ENCODE data around the gene AGAP1. TPM values are rescaled to one million over a fixed set of nuclear protein-coding genes. Genes with fewer than 3 reads are reported as not detected.

The AGAP1 gene
- total RNA-seq, 4 donors from 2014 or later, result 33.7 to 39.9 (median 35.6) TPM

DNA sequence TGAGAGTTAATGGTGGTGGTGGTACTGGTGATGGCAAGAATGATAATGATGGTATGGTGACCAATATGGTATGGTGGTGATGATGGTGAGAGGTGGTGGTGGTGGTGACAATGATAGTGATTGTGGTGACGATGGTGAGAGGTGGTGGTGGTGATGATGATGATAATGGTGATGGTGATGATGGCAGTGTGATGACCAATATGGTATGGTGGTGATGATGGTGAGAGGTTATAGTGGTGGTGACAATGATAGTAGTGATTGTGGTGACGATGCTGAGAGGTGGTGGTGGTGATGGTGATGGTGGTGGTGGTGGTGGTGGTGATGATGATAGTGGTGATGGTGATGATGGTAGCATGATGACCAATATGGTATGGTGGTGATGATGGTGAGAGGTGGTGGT lies 505.2 kb downstream of the AGAP1 start:
- Histone ChIP-seq H3K36me3 (peaks cover 0 to 23% (median 0%) of the 10 kb centered on the region in 3 donors), H3K27me3 (no peaks in the 10 kb centered on the region), H3K9me3 (no peaks in the 10 kb centered on the region), H3K4me1 (no peaks in the 10 kb centered on the region), H3K27ac (no peak overlapping the region), H3K4me3 (no peak overlapping the region)
- no peak for TF ChIP-seq EP300 (IDR thresholded peaks at IDR 0.05)
- DNase-seq (ENCODE audit: low spot score in 2 of 2), result no peak
- WGBS, 2 donors, result 93 to 97% methylated on average over 2 of the region's 2 CpGs

DNA sequence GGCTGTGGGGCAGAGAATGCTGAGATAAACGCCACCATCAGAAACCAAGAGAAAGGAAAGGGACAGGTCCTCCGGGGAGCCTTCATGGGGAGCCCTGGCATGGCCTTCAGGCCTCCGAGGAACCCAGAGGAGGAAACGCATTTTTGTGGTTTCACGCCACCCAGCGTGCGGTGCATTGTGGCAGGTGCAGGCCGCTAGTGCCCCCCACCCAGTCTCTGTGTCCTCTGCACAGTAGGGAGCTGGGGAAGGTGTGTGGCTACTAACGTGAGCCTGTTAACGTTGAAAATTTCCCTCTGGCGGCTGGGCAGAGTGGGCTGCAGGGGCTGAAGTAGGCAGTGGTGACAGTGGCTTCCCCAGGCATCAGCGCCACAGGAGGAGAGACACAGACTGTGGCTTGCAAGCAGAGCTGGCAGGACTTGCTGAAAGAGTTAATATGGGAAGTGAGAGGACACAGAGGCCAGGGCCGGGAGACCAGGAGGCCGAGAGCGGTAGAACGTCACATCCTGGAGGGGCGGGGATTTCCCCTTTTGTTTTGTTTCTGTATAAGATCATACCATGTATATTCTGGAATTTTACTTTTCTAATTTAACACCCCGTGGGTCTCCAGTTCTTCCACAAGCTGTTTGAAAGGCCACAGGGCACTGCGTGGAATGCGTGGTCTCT lies 507.5 kb downstream of the AGAP1 start:
- H3K27me3 ChIP-seq, result no peaks in the 10 kb centered on the region
- H3K36me3 ChIP-seq, result peaks cover 0 to 22% (median 0%) of the 10 kb centered on the region in 3 donors
- no peaks in the 10 kb centered on the region for H3K9me3 ChIP-seq
- 79 to 84% methylated on average over 20 of the region's 20 CpGs for WGBS, 2 donors
- TF ChIP-seq EP300 (IDR thresholded peaks at IDR 0.05) (no peak), POLR2A (IDR thresholded peaks at IDR 0.05) (no peak)
- TF ChIP-seq, protein P1, sequence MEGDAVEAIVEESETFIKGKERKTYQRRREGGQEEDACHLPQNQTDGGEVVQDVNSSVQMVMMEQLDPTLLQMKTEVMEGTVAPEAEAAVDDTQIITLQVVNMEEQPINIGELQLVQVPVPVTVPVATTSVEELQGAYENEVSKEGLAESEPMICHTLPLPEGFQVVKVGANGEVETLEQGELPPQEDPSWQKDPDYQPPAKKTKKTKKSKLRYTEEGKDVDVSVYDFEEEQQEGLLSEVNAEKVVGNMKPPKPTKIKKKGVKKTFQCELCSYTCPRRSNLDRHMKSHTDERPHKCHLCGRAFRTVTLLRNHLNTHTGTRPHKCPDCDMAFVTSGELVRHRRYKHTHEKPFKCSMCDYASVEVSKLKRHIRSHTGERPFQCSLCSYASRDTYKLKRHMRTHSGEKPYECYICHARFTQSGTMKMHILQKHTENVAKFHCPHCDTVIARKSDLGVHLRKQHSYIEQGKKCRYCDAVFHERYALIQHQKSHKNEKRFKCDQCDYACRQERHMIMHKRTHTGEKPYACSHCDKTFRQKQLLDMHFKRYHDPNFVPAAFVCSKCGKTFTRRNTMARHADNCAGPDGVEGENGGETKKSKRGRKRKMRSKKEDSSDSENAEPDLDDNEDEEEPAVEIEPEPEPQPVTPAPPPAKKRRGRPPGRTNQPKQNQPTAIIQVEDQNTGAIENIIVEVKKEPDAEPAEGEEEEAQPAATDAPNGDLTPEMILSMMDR (IDR thresholded peaks at IDR 0.05), result no peak
- H3K27ac ChIP-seq, result no peak overlapping the region
- DNase-seq (ENCODE audit: low spot score in 2 of 2), result no peak
- no peaks in the 10 kb centered on the region for H3K4me1 ChIP-seq
- H3K4me3 ChIP-seq, result no peak overlapping the region

DNA sequence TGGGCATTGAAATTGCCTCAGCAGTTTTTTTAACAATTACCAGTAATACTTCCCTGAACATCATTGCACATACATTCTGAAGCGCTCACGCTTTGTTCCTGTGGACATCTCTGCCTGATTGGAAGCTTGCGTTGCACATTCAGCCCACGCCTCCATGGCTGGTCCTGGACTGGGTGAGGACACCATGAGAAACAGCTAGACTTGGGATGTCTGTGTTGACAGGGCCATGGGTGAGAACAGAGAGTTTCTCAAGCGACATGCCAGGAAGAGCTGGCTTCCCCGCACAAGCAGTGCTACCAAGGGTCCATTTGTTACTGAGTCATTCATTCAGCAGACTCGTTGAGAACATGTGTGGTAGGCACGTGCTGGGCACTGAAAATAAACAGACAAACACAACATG lies 508.0 kb downstream of the AGAP1 start:
- DNase-seq (ENCODE audit: low spot score in 2 of 2), result no peak
- no peaks in the 10 kb centered on the region for H3K4me1 ChIP-seq

DNA sequence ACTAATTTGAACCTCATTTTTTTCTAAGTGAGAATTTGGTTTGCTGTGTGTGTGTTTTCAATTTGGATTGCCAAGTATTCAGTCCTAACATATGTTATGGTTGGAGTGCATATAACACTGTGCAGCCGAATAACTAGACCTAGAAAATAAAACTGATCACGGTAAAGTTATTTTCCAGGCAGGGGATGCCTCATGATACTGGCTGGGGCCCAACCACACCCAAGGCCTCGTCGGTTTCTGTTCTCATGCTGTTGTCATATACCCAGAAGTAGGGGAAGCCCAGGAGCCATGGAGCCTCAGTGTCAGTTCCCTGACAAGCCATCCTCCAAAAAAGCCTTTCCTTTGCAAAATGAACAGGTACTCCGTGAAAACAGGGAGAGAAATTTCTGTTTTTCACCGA lies 514.2 kb downstream of the AGAP1 start:
- DNase-seq (ENCODE audit: low spot score in 2 of 2), result no peak
- Histone ChIP-seq H3K4me3 (no peak overlapping the region), H3K9me3 (no peaks in the 10 kb centered on the region), H3K4me1 (peaks cover 0 to 3% (median 0%) of the 10 kb centered on the region in 4 donors), H3K27ac (no peak overlapping the region), H3K36me3 (peaks cover 0 to 11% (median 0%) of the 10 kb centered on the region in 3 donors), H3K27me3 (no peaks in the 10 kb centered on the region)
- TF ChIP-seq POLR2A (IDR thresholded peaks at IDR 0.05) (no peak), EP300 (IDR thresholded peaks at IDR 0.05) (no peak)
- TF ChIP-seq, protein P1 (IDR thresholded peaks at IDR 0.05), result no peak
- 78 to 86% methylated on average over 6 of the region's 6 CpGs for WGBS, 2 donors

More for the DNA sequence above, 508.0 kb downstream of the AGAP1 start:
- H3K36me3 ChIP-seq, result peaks cover 0 to 22% (median 0%) of the 10 kb centered on the region in 3 donors
- 83 to 88% methylated on average over 8 of the region's 8 CpGs for WGBS, 2 donors
- H3K27ac ChIP-seq, result no peak overlapping the region
- no peak for TF ChIP-seq POLR2A (IDR thresholded peaks at IDR 0.05)
- no peak for TF ChIP-seq EP300 (IDR thresholded peaks at IDR 0.05)
- TF ChIP-seq, protein P1 (IDR thresholded peaks at IDR 0.05), result no peak
- no peak overlapping the region for H3K4me3 ChIP-seq
- no peaks in the 10 kb centered on the region for H3K27me3 ChIP-seq
- H3K9me3 ChIP-seq, result no peaks in the 10 kb centered on the region

DNA sequence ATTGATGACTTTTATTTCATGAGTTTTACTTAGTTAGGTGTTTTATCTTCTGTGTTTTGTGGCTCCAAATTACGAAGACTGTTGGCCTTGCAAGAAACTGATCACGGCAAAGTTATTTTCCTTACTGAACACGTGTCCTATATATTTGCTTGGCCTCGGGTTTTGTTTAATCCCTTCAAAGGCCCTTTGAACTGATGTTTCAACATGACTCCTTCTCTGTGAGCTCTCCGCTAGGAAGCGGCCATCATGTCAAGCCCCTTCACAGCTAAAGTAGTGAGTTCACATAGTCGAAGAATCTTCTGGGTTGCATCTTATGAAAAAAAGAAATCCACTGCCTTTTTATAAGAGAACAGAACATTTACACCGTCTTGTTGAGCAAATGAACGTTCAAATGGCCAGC lies 515.0 kb downstream of the AGAP1 start:
- Histone ChIP-seq H3K9me3 (no peaks in the 10 kb centered on the region), H3K36me3 (peaks cover 0 to 11% (median 0%) of the 10 kb centered on the region in 3 donors), H3K27ac (no peak overlapping the region), H3K4me1 (peaks cover 0 to 3% (median 0%) of the 10 kb centered on the region in 4 donors), H3K4me3 (no peak overlapping the region), H3K27me3 (no peaks in the 10 kb centered on the region)
- DNase-seq (ENCODE audit: low spot score in 2 of 2), result no peak
- 88 to 93% methylated on average over 9 of the region's 9 CpGs for WGBS, 2 donors
- TF ChIP-seq EP300 (IDR thresholded peaks at IDR 0.05) (no peak), POLR2A (IDR thresholded peaks at IDR 0.05) (no peak)
- TF ChIP-seq, protein P1 (IDR thresholded peaks at IDR 0.05), result no peak
